Measurements from ENCODE around the gene CYB5RL.

CYB5RL gene

GRCh38 chr1:54158071-54158470, 41.8 kb downstream of the CYB5RL start:
- DNase-seq (ENCODE audit: low spot score), result no peak

- no peak for DNase-seq (ENCODE audit: low spot score)
Observed at GRCh38 chr1:54157401-54157800, 42.4 kb downstream of the CYB5RL start.

- DNase-seq (ENCODE audit: low spot score), result no peak
Observed at GRCh38 chr1:54156986-54157385, 42.8 kb downstream of the CYB5RL start.

- DNase-seq (ENCODE audit: low spot score), result no peak
Observed at GRCh38 chr1:54156201-54156600, 43.6 kb downstream of the CYB5RL start.

- DNase-seq (ENCODE audit: low spot score), result no peak
Observed at GRCh38 chr1:54153535-54154439, 46.0 kb downstream of the CYB5RL start.

- no peak for DNase-seq (ENCODE audit: low spot score)
Observed at GRCh38 chr1:54152696-54153095, 47.1 kb downstream of the CYB5RL start, which contains the start of gene CDCP2. Gene CDCP2, minus strand, starts transcription at chr1:54153000. Its CDS starts 78 bp downstream, at chr1:54152922.

- no peak for DNase-seq (ENCODE audit: low spot score)
Observed at GRCh38 chr1:54151013-54151412, 48.8 kb downstream of the CYB5RL start.
